Tibial artery (tissue), 4 donors: ENCODE results near the gene VEGFD.

ENCODE experiments used
- DNase-seq, 2 donors: peaks; one replicate each; pipeline ENCODE4 v3.0.0-alpha.2; 2019
- H3K27ac ChIP-seq, 2 donors: fragments of 200-600 bp; sonication (generic) in 1 of 2; 1 replicate in 1 of 2; 2 replicates in 1 of 2; pipeline ENCODE4 v1.5.1; 2018 to 2019; ENCODE audit warnings: mild to moderate bottlenecking in 1 of 2
- H3K27me3 ChIP-seq, 2 donors: fragments of 200-600 bp; sonication (generic) in 1 of 2; one replicate each; pipeline versions ENCODE4 v1.5.1 to v1.6.0; 2016 to 2019
- H3K36me3 ChIP-seq, 3 donors: fragments of 200-600 bp; sonication (generic) in 2 of 3; one replicate each; pipeline ENCODE4 v1.5.1; 2016 to 2019; ENCODE audit warnings: mild to moderate bottlenecking in 2 of 3
- H3K4me1 ChIP-seq, 4 donors: fragments of 200-600 bp; sonication (generic) in 2 of 4; 1 replicate in 3 of 4; 2 replicates in 1 of 4; pipeline ENCODE4 v1.5.1; 2016 to 2019
- H3K4me3 ChIP-seq, 2 donors: fragments of 200-600 bp; sonication (generic) in 1 of 2; 1 replicate in 1 of 2; 2 replicates in 1 of 2; pipeline ENCODE4 v1.5.1; 2018 to 2019; ENCODE audit warnings: mild to moderate bottlenecking in 2 of 2
- H3K9me3 ChIP-seq, 3 donors: fragments of 200-600 bp; sonication (generic) in 1 of 3; one replicate each; pipeline ENCODE4 v1.5.1; 2016 to 2019
- intact Hi-C: fragments of 100-400 bp; cut with DNase I; formaldehyde crosslinking; loops from one replicate; pipeline ENCODE4 v1.15.0; 2023; ENCODE audit warnings: low total_unique reads
- TF ChIP-seq, protein P1 (sequence below), 2 experiments: fragments of 200-600 bp in 1 of 2; fragments of 450-650 bp in 1 of 2; IDR thresholded peaks; one replicate each; pipeline ENCODE4 v1.5.1; 2017 to 2019; ENCODE audit warnings: antibody characterized with exemption in 2 of 2, mild to moderate bottlenecking in 1 of 2, moderate library complexity in 1 of 2

Gene VEGFD

DNA sequence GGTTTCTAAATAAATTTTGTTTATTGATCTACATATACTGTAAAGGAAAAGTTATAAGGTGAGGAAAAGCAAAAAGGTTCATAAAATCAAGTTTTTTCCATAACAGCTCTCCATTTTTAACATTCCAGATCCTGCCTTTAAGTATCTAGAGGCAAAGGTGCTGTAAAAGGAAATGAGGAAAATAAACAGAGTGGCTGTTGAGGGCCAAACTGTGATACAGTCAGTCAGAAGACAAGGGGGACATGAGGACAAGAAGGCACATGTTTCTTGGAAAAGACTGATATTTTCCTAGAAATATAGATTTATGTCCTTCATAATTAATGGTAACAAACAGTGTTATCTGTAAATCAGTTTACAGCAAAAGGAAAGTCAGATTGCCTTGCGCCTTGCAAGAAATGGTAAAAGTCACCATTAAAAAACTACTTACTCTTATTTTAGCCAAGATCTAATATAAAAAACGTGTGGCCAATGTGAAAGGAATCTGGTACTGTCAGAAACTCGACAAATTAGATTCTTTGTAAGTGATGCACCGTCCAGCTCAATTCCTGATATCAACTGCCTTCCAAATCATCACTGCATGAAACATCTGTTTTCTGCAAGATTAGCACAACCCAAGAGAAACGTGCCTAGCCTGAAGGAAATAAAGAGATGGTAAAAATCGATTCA lies 34.0 kb upstream of the VEGFD start:
- Histone ChIP-seq H3K27me3 (no peaks in the 10 kb centered on the region), H3K9me3 (peaks cover 0 to 9% (median 0%) of the 10 kb centered on the region in 3 donors), H3K36me3 (peaks cover 0 to 5% (median 4%) of the 10 kb centered on the region in 3 donors), H3K27ac (no peak overlapping the region), H3K4me1 (no peaks in the 10 kb centered on the region), H3K4me3 (no peak overlapping the region)
- TF ChIP-seq, protein P1, sequence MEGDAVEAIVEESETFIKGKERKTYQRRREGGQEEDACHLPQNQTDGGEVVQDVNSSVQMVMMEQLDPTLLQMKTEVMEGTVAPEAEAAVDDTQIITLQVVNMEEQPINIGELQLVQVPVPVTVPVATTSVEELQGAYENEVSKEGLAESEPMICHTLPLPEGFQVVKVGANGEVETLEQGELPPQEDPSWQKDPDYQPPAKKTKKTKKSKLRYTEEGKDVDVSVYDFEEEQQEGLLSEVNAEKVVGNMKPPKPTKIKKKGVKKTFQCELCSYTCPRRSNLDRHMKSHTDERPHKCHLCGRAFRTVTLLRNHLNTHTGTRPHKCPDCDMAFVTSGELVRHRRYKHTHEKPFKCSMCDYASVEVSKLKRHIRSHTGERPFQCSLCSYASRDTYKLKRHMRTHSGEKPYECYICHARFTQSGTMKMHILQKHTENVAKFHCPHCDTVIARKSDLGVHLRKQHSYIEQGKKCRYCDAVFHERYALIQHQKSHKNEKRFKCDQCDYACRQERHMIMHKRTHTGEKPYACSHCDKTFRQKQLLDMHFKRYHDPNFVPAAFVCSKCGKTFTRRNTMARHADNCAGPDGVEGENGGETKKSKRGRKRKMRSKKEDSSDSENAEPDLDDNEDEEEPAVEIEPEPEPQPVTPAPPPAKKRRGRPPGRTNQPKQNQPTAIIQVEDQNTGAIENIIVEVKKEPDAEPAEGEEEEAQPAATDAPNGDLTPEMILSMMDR (IDR thresholded peaks at IDR 0.05) = no peak
- DNase-seq = no peak
- intact Hi-C loops = no loop called here

DNA sequence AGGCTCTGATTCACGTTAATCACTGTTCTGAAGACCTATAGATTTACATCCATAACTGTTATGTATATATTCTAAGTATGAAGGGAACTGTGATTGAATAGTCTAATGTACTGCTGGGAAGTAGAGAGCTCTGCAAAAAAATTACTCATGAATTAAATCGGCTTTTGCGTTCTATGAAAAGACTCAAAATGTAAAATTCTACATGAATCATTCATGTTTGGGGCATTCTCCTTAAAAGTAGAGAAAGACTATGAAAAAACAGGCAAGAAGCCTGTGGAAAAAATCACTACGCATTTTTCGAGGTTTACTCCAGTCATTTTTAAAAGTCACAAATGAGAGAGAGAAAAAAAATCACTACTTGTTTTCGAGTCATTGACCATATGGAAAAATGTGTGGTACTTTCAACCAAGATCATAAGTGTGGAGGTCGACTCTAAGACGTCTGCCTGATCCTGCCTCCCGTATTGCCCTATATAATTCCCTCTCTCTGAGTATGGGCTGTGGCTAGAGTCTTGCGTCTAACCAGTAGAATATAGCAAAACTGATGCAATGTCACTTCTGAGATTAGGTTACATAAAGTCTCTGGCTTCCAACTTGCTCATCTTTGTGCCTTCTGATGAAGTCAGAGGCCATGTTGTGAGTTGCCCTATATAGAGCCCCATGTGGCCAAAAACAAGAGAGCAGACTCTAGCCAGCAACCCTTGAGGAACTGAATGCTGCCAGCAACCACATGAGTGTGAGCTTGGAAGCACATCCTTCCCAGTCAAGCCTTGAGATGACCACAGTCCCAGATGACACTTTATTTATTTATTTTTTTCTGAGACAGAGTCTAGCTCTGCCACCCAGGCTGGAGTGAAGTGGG lies 32.1 kb upstream of the VEGFD start:
- intact Hi-C loops = no loop called here
- no peak for DNase-seq

DNA sequence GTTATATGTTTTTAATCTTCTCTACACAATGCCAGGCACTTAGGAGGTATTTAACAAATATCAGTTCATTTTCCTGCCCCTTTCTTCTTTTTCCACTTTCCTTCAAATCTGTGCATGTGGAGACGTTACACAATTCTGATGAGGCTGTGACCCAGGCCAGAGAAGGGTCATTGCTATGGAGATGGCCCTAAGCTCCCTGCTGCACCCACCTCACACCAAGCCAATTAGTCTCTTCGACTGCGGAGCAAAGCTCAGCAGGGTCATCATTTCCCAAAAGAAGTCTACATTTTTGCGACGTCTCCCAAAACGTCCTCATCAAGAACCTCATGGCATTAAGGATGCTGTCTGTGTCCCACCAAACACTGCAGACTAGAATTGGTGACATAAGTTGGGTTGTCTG lies 28.9 kb upstream of the VEGFD start:
- intact Hi-C loops = no loop called here
- Histone ChIP-seq H3K4me3 (no peak overlapping the region), H3K27me3 (no peaks in the 10 kb centered on the region), H3K27ac (no peak overlapping the region), H3K4me1 (no peaks in the 10 kb centered on the region), H3K36me3 (peaks cover 0 to under 1% (median 0%) of the 10 kb centered on the region in 3 donors), H3K9me3 (peaks cover 0 to 9% (median 0%) of the 10 kb centered on the region in 3 donors)
- no peak for DNase-seq
- TF ChIP-seq, protein P1 (IDR thresholded peaks at IDR 0.05) = no peak

More for the DNA sequence above, 32.1 kb upstream of the VEGFD start:
- H3K36me3 ChIP-seq = peaks cover 0 to 4% (median 0%) of the 10 kb centered on the region in 3 donors
- H3K27me3 ChIP-seq = no peaks in the 10 kb centered on the region
- H3K4me1 ChIP-seq = no peaks in the 10 kb centered on the region
- peaks cover 0 to 9% (median 0%) of the 10 kb centered on the region in 3 donors for H3K9me3 ChIP-seq
- H3K4me3 ChIP-seq = no peak overlapping the region
- H3K27ac ChIP-seq = no peak overlapping the region
- TF ChIP-seq, protein P1 (IDR thresholded peaks at IDR 0.05) = no peak

DNA sequence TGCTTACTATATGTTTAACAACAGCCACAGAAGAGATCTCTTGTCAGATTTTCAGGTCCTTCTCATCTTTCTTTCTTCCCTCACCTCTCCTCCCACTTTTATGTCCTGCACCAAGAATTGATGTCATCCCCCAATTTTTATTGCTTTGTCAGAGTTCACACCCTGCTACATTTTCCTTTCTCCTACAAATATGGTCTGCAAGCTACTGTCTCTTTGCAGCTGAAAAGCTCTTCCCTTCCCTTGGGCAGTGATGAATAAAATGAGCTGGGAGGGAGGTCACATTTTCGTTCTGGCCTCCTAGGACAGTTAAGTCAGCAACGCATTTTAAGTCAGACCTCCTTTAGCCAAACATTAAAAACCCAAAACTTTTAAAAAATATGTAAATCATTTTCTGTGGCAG lies 26.7 kb upstream of the VEGFD start:
- Histone ChIP-seq H3K9me3 (no peaks in the 10 kb centered on the region), H3K4me3 (no peak overlapping the region), H3K36me3 (no peaks in the 10 kb centered on the region), H3K27ac (no peak overlapping the region), H3K27me3 (no peaks in the 10 kb centered on the region), H3K4me1 (no peaks in the 10 kb centered on the region)
- no peak for DNase-seq
- intact Hi-C loops = no loop called here
- TF ChIP-seq, protein P1 (IDR thresholded peaks at IDR 0.05) = no peak

DNA sequence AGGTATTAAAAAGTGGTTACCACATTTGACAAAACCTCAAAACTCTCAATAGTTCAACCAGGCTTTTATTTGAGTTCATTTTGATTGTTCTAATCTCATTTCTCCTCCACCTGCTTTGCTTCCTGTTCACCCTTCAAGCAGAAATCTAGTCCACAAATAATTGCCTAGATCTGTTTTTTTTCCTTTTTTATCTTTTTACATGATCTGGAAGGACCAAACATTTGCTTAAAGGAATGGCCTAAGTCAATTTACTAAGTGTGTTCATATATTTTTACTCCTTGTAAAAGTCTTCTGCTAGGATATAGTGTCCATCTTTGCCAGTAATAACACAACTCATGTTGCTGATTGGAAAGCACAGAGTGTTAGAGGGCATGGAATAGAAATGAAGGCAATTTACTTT lies 26.2 kb upstream of the VEGFD start:
- no peak for DNase-seq
- intact Hi-C loops = no loop called here
- Histone ChIP-seq H3K27ac (no peak overlapping the region), H3K4me1 (no peaks in the 10 kb centered on the region), H3K27me3 (no peaks in the 10 kb centered on the region), H3K4me3 (no peak overlapping the region), H3K36me3 (no peaks in the 10 kb centered on the region), H3K9me3 (no peaks in the 10 kb centered on the region)
- TF ChIP-seq, protein P1 (IDR thresholded peaks at IDR 0.05) = no peak
